Mammary epithelial cell (primary cell): ENCODE measurements around the gene ALKBH3.

Experiments
- CTCF ChIP-seq, 2 donors: IDR thresholded peaks in 1 of 2; conservative IDR thresholded peaks in 1 of 2; 2 replicates each; pipeline ENCODE4 v1.5.1; 2011 to 2012; ENCODE audit warnings: inconsistent platforms in 2 of 2, low read length in 2 of 2, mild to moderate bottlenecking in 2 of 2, control low read depth in 1 of 2, low read depth in 1 of 2; ENCODE audit not compliant: insufficient read depth in 1 of 2; ENCODE audit errors: extremely low read depth in 1 of 2
- EZH2 ChIP-seq: IDR thresholded peaks from 2 replicates; pipeline ENCODE4 v1.6.1; 2012; ENCODE audit warnings: low read length, inconsistent platforms, borderline replicate concordance

- TF ChIP-seq CTCF (conservative IDR thresholded peaks at IDR 0.05 in 1 of 2, IDR thresholded peaks at IDR 0.05 in 1 of 2; ENCODE audit: extremely low read depth in 1 of 2, insufficient read depth in 1 of 2, low read depth in 1 of 2, low read length in 2 of 2) (no peak), EZH2 (no peak)
These were observed at the start of gene ALKBH3 for GRCh38 chr11:43880640-43881159.
